NCI-H1417 (cell line): ENCODE data around the gene PDE1A.
"Not testable (repeated sequence)": the region's sequence is repeated elsewhere in the genome, so short reads cannot be mapped to it uniquely, and the experiment has no call there.

ENCODE experiments used
- DNase-seq, 3 experiments: peaks; one replicate each; lab custom pipeline; 2025; lab: John Stamatoyannopoulos, UW

The PDE1A gene

GRCh38 chr2:182358601-182359000 is 68.2 kb downstream of the PDE1A start:
- no peak for DNase-seq

- no peak for DNase-seq
These were observed 71.0 kb downstream of the PDE1A start for GRCh38 chr2:182355815-182356214.

GRCh38 chr2:182351427-182351826 is 75.4 kb downstream of the PDE1A start:
- DNase-seq: no peak

- no peak for DNase-seq
These were observed 77.6 kb downstream of the PDE1A start for GRCh38 chr2:182349268-182349667.

GRCh38 chr2:182345384-182345783 is 81.5 kb downstream of the PDE1A start:
- no peak for DNase-seq

GRCh38 chr2:182330451-182331305 is 96.2 kb downstream of the PDE1A start:
- no peak for DNase-seq

GRCh38 chr2:182324665-182325064 is 102.2 kb downstream of the PDE1A start:
- DNase-seq: no peak

GRCh38 chr2:182321096-182321495 is 105.7 kb downstream of the PDE1A start:
- no peak for DNase-seq

GRCh38 chr2:182319556-182320505 is 107.0 kb downstream of the PDE1A start:
- DNase-seq: peak; percentile 2 to 68 (median 18)

GRCh38 chr2:182318466-182319220 is 108.2 kb downstream of the PDE1A start:
- DNase-seq: no peak

GRCh38 chr2:182316950-182317349 is 109.9 kb downstream of the PDE1A start:
- no peak for DNase-seq

GRCh38 chr2:182302972-182303371 is 123.9 kb downstream of the PDE1A start:
- no peak for DNase-seq

GRCh38 chr2:182302174-182302573 is 124.7 kb downstream of the PDE1A start:
- DNase-seq: no peak

- peak in 1 of 3 experiments; percentile 60 for DNase-seq
These were observed 125.7 kb downstream of the PDE1A start for GRCh38 chr2:182301093-182301492.

GRCh38 chr2:182300608-182301007 is 126.2 kb downstream of the PDE1A start:
- peak; percentile 28 to 82 (median 41) for DNase-seq

GRCh38 chr2:182299632-182300031 is 127.2 kb downstream of the PDE1A start:
- no peak for DNase-seq

GRCh38 chr2:182298456-182298855 is 128.4 kb downstream of the PDE1A start:
- no peak for DNase-seq

- DNase-seq: no peak
These were observed 135.5 kb downstream of the PDE1A start for GRCh38 chr2:182291296-182291695.

- DNase-seq: no peak
These were observed 143.3 kb downstream of the PDE1A start for GRCh38 chr2:182283512-182283911.

GRCh38 chr2:182281276-182281675 is 145.6 kb downstream of the PDE1A start:
- DNase-seq: no peak

GRCh38 chr2:182280118-182280517 is 146.7 kb downstream of the PDE1A start:
- DNase-seq: no peak

- not testable (repeated sequence) for DNase-seq
These were observed 150.2 kb downstream of the PDE1A start for GRCh38 chr2:182276662-182277061.
